Testis (tissue), 3 donors: ENCODE measurements around the gene TPSAB1. TPM values are rescaled to one million over a fixed set of nuclear protein-coding genes. Genes with fewer than 3 reads are reported as not detected.

Source experiments
- DNase-seq: peaks from one replicate; pipeline ENCODE4 v3.0.0-alpha.2; 2019
- H3K27ac ChIP-seq, 2 donors: fragments of 200-600 bp; sonication (generic); one replicate each; pipeline ENCODE4 v1.5.1; 2019
- H3K27me3 ChIP-seq: fragments of 200-600 bp; sonication (generic); one replicate; pipeline ENCODE4 v1.5.1; 2019
- H3K36me3 ChIP-seq: fragments of 200-600 bp; sonication (generic); one replicate; pipeline ENCODE4 v1.5.1; 2017; ENCODE audit warnings: low read depth; ENCODE audit errors: missing control alignments
- H3K4me1 ChIP-seq: fragments of 200-600 bp; sonication (generic); one replicate; pipeline ENCODE4 v1.5.1; 2019
- H3K4me3 ChIP-seq, 2 donors: fragments of 200-600 bp; sonication (generic); one replicate each; pipeline ENCODE4 v1.5.1; 2017 to 2019
- H3K9me3 ChIP-seq: fragments of 200-600 bp; sonication (generic); one replicate; pipeline ENCODE4 v1.5.1; 2017
- POLR2A ChIP-seq: fragments of 450-650 bp; IDR thresholded peaks from one replicate; pipeline ENCODE4 v1.6.1; 2017; ENCODE audit warnings: antibody characterized with exemption, mild to moderate bottlenecking, moderate library complexity
- WGBS, 2 donors: methylation state at CpG; one replicate each; pipeline ENCODE4 v1.1.5; 2018; 5-methylcytosine and 5-hydroxymethylcytosine counted together
- intact Hi-C: fragments of 100-400 bp; cut with DNase I; formaldehyde crosslinking; loops from one replicate; pipeline ENCODE4 v1.15.1; 2023; ENCODE audit warnings: low total_unique reads
- polyA plus RNA-seq: library from polyadenylated mRNA; stranded (reverse); fragments of 350-450 nt; fragmentation: Illumina TruSeq; extraction: RNeasy Lipid Tissue Mini Kit (QIAGEN cat#74804); gene quantifications from one replicate; pipeline ENCODE4 v1.2.3, GENCODE V29; 2014; ENCODE audit warnings: low read depth, low replicate concordance; ENCODE audit not compliant: insufficient read depth
- total RNA-seq, 2 donors: library from RNA; depleted of rRNA; stranded (reverse); fragments of >200 nt; gene quantifications; one replicate each; pipeline ENCODE4 v1.2.3, GENCODE V29; 2016
- TF ChIP-seq, protein P1 (sequence below), 3 experiments: fragments of 450-650 bp in 2 of 3; fragments of 200-600 bp in 1 of 3; sonication (generic) in 1 of 3; IDR thresholded peaks; one replicate each; pipeline ENCODE4 v1.5.1; 2016 to 2019; ENCODE audit warnings: antibody characterized with exemption in 3 of 3, mild to moderate bottlenecking in 2 of 3, moderate library complexity in 1 of 3

TPSAB1 gene
- total and polyA plus RNA-seq, 3 donors from 2014 or later, result 11.7 to 32.0 (median 12.2) TPM

DNA sequence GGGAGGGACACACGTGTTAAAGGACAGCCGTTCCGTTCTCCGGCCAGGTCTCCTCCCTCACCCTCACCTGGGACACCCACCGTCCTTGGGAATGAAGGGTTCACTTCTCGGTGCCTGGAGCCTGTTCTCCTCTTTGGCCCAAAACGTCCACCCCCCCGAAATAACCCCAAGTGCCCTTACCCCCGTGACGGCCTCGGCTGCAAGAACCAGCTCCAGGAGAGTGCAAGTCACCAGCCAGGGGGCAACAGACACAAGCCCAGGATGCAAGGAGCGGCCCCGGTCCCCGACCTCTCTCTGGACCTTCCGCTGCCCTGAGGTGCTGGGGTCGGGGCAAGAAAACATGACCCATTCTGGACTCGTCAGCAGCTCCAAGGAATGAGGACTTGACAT is 49.0 kb downstream of the TPSAB1 start:
- no peak overlapping the region for H3K4me3 ChIP-seq
- 33 to 53% methylated on average over 5 to 17 of the region's 17 CpGs for WGBS, 2 donors
- intact Hi-C loops, result no loop called here
- TF ChIP-seq, protein P1, sequence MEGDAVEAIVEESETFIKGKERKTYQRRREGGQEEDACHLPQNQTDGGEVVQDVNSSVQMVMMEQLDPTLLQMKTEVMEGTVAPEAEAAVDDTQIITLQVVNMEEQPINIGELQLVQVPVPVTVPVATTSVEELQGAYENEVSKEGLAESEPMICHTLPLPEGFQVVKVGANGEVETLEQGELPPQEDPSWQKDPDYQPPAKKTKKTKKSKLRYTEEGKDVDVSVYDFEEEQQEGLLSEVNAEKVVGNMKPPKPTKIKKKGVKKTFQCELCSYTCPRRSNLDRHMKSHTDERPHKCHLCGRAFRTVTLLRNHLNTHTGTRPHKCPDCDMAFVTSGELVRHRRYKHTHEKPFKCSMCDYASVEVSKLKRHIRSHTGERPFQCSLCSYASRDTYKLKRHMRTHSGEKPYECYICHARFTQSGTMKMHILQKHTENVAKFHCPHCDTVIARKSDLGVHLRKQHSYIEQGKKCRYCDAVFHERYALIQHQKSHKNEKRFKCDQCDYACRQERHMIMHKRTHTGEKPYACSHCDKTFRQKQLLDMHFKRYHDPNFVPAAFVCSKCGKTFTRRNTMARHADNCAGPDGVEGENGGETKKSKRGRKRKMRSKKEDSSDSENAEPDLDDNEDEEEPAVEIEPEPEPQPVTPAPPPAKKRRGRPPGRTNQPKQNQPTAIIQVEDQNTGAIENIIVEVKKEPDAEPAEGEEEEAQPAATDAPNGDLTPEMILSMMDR (IDR thresholded peaks at IDR 0.05), result no peak
- peaks cover 16% of the 10 kb centered on the region for H3K4me1 ChIP-seq
- DNase-seq, result no peak
- no peaks in the 10 kb centered on the region for H3K9me3 ChIP-seq
- H3K27ac ChIP-seq, result no peak overlapping the region
- H3K36me3 ChIP-seq, result no peaks in the 10 kb centered on the region
- no peaks in the 10 kb centered on the region for H3K27me3 ChIP-seq

DNA sequence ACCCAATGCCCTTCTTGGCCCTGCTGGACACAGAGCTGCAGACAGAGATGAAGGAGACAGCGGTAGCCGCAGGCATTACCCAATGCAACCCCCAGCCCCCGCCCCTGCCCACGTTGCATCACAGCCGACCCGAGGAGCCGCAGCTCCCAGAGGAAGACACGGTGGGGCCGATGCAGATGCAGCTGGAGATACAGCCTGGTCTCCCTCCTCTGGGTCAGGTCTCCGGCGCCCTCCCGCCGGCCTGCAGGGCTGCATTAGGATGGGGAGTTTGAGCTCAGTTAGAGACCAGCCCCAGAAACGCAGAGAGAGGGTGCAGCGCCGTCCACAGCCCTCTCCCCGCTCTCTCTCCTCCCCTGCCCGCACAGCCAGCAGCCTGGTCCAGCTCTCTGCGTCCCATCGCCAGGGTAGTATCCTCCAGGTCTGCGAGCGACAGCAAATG is 49.6 kb downstream of the TPSAB1 start:
- no peaks in the 10 kb centered on the region for H3K9me3 ChIP-seq
- TF ChIP-seq, protein P1 (IDR thresholded peaks at IDR 0.05), result no peak
- TF ChIP-seq POLR2A, result no peak
- H3K27me3 ChIP-seq, result no peaks in the 10 kb centered on the region
- H3K27ac ChIP-seq, result no peak overlapping the region
- H3K4me1 ChIP-seq, result peaks cover 16% of the 10 kb centered on the region
- no peak for DNase-seq
- no peaks in the 10 kb centered on the region for H3K36me3 ChIP-seq
- WGBS, 2 donors, result 46 to 65% methylated on average over 2 to 22 of the region's 22 CpGs
- H3K4me3 ChIP-seq, result no peak overlapping the region
- intact Hi-C loops, result no loop called here

DNA sequence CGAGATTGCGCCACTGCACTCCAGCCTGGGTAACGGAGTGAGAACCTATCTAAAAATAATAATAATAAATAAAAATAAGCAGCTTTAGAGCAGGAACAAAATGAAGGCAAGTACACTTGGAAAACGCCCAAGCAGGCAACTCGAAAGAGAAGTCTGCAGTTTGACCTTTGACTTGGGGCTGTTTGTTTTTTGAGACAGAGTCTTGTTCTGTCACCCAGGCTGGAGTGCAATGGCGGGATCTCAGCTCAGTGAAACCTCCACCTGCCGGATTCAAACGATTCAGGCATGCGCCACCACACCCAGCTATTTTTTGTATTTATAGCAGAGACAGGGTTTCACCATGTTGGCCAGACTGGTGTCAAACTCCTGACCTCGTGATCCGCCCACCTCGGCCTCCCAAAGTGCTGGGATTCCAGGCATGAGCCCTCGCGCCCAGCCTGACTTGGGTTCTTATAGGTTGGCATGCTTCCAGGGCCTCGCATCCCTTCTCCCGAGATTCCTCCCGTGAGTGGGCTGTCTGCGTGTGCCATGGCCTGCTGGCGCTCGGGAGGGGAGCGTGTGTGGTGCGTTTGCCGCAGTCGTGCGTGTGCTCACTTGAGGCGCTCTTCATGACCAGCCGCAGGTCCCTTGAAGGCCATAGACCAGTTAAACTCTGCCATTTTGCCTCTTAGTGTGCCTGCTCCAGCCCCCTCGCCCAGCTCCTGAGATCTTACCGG is 50.5 kb downstream of the TPSAB1 start:
- H3K36me3 ChIP-seq, result no peaks in the 10 kb centered on the region
- DNase-seq, result no peak
- peaks cover 16% of the 10 kb centered on the region for H3K4me1 ChIP-seq
- intact Hi-C loops, result no loop called here
- no peak overlapping the region for H3K4me3 ChIP-seq
- no peaks in the 10 kb centered on the region for H3K9me3 ChIP-seq
- 64 to 70% methylated on average over 20 to 29 of the region's 29 CpGs for WGBS, 2 donors
- no peak overlapping the region for H3K27ac ChIP-seq
- TF ChIP-seq, protein P1 (IDR thresholded peaks at IDR 0.05), result no peak
- TF ChIP-seq POLR2A, result no peak
- H3K27me3 ChIP-seq, result no peaks in the 10 kb centered on the region

DNA sequence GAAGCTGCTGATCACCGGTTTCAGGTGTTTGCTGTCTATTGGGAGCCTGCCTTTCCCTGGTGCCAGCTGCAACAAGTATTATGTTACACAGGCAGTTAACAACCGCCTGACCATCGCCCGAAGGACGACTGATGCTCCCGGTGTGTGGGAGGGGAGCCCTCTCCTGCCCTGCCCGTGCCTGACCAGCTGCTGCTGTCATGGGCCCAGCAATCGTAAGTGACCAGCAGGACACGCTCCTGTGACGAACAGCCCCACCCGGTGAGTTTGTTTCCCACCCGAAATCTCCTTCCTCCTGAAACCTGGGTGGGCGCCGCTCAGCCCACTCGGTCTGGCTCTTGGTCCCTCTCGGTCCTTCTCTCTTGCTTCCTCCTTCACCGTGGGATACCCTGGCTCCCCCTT is 51.1 kb downstream of the TPSAB1 start:
- DNase-seq, result peak; percentile 73
- Histone ChIP-seq H3K27me3 (no peaks in the 10 kb centered on the region), H3K4me3 (no peak overlapping the region), H3K36me3 (no peaks in the 10 kb centered on the region), H3K27ac (no peak overlapping the region), H3K4me1 (peaks cover 14% of the 10 kb centered on the region), H3K9me3 (no peaks in the 10 kb centered on the region)
- TF ChIP-seq, protein P1 (IDR thresholded peaks at IDR 0.05), result no peak
- no peak for TF ChIP-seq POLR2A
- intact Hi-C loops, result no loop called here
- WGBS, 2 donors, result 38 to 41% methylated on average over 6 to 17 of the region's 17 CpGs

Other genes with a start within 250 kb of the TPSAB1 start
- under 1 TPM in 1 of 2 donors, not detected in 1; 0.31 TPM for gene SSTR5, start 168.0 kb upstream of the TPSAB1 start, total RNA-seq
- not detected for gene SSTR5, start 168.0 kb upstream of the TPSAB1 start, polyA plus RNA-seq
- 1 to 10 TPM; 1.3 to 2.7 TPM for gene C1QTNF8, start 144.5 kb upstream of the TPSAB1 start, total RNA-seq
- not detected for gene C1QTNF8, start 144.5 kb upstream of the TPSAB1 start, polyA plus RNA-seq
- gene CACNA1H, start 87.6 kb upstream of the TPSAB1 start, total RNA-seq, result 10 to 100 TPM; 55.9 to 69.0 TPM
- 41.1 TPM for gene CACNA1H, start 87.6 kb upstream of the TPSAB1 start, polyA plus RNA-seq
- gene TPSG1, start 15.4 kb upstream of the TPSAB1 start, total RNA-seq, result 1 to 10 TPM in 1 of 2 donors, not detected in 1; 1.2 TPM
- not detected for gene TPSG1, start 15.4 kb upstream of the TPSAB1 start, polyA plus RNA-seq
- gene TPSB2, start 10.5 kb upstream of the TPSAB1 start, total RNA-seq, result 10 to 100 TPM; 10.8 to 49.5 TPM
- 16.1 TPM for gene TPSB2, start 10.5 kb upstream of the TPSAB1 start, polyA plus RNA-seq
- gene TPSD1, start 15.4 kb downstream of the TPSAB1 start, total RNA-seq, result 1 to 10 TPM; 1.1 to 1.6 TPM
- gene TPSD1, start 15.4 kb downstream of the TPSAB1 start, polyA plus RNA-seq, result 1.1 TPM
- 100 to 1,000 TPM; 116 to 127 TPM for gene UBE2I, start 68.9 kb downstream of the TPSAB1 start, total RNA-seq
- 143 TPM for gene UBE2I, start 68.9 kb downstream of the TPSAB1 start, polyA plus RNA-seq
- gene BAIAP3, start 92.9 kb downstream of the TPSAB1 start, total RNA-seq, result 10 to 100 TPM; 29.8 to 60.4 TPM
- 23.0 TPM for gene BAIAP3, start 92.9 kb downstream of the TPSAB1 start, polyA plus RNA-seq
- 10 to 100 TPM; 79.4 to 89.5 TPM for gene TSR3, start 111.2 kb downstream of the TPSAB1 start, total RNA-seq
- gene TSR3, start 111.2 kb downstream of the TPSAB1 start, polyA plus RNA-seq, result 40.9 TPM
- 100 to 1,000 TPM; 106 to 150 TPM for gene GNPTG, start 111.2 kb downstream of the TPSAB1 start, total RNA-seq
- 67.8 TPM for gene GNPTG, start 111.2 kb downstream of the TPSAB1 start, polyA plus RNA-seq
- 10 to 100 TPM; 49.2 to 49.9 TPM for gene UNKL, start 174.0 kb downstream of the TPSAB1 start, total RNA-seq
- gene UNKL, start 174.0 kb downstream of the TPSAB1 start, polyA plus RNA-seq, result 23.7 TPM
- 10 to 100 TPM; 22.8 to 27.7 TPM for gene UQCC4, start 180.0 kb downstream of the TPSAB1 start, total RNA-seq
- 17.5 TPM for gene UQCC4, start 180.0 kb downstream of the TPSAB1 start, polyA plus RNA-seq
- under 1 TPM; 0.31 to 0.71 TPM for gene PERCC1, start 190.4 kb downstream of the TPSAB1 start, total RNA-seq
- not detected for gene PERCC1, start 190.4 kb downstream of the TPSAB1 start, polyA plus RNA-seq
- 10 to 100 TPM in 1 of 2 donors, 1 to 10 TPM in 1; 7.6 to 18.0 TPM for gene CCDC154, start 203.9 kb downstream of the TPSAB1 start, total RNA-seq
- 14.8 TPM for gene CCDC154, start 203.9 kb downstream of the TPSAB1 start, polyA plus RNA-seq
- 100 to 1,000 TPM; 152 to 160 TPM for gene CLCN7, start 234.3 kb downstream of the TPSAB1 start, total RNA-seq
- 79.6 TPM for gene CLCN7, start 234.3 kb downstream of the TPSAB1 start, polyA plus RNA-seq
- 1 to 10 TPM; 1.7 to 3.4 TPM for gene PTX4, start 248.2 kb downstream of the TPSAB1 start, total RNA-seq
- 1.3 TPM for gene PTX4, start 248.2 kb downstream of the TPSAB1 start, polyA plus RNA-seq